ENCODE results near the gene RAB8B. TPM values are rescaled to one million over a fixed set of nuclear protein-coding genes. Genes with fewer than 3 reads are reported as not detected.

Gene RAB8B
- total and polyA plus RNA-seq, 10 of the 15 experiments (the other 5 are each of a cell fraction or from before 2014, with no cell fraction given): 17.8 to 104 (median 65.1) TPM

DNA sequence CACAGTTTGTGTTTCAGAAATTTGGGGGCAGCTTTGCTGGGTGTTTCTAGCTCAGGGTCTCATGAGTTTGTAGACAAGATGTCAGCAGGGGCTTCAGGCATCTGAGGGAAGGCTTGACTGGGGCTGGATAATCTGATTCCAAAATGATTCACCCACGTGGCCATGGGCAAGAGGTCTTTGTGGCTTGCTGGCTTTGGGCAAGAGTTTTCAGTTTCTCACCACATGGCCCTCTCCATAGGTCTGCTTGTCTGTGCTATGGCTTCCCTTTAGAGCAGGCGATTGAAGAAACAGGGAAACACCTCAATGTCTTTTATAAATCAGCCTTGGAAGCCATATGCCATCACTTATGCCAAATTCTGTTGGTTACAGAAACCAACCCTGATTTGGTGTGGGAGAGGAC lies 44.0 kb upstream of the RAB8B start (continued):
- TF ChIP-seq CUX1 (IDR thresholded peaks at IDR 0.05; ENCODE audit: insufficient replicate concordance, low read depth, low read length): no peak
- no peak for TF ChIP-seq LARP7 (IDR thresholded peaks at IDR 0.05)
- TF ChIP-seq, protein P1, sequence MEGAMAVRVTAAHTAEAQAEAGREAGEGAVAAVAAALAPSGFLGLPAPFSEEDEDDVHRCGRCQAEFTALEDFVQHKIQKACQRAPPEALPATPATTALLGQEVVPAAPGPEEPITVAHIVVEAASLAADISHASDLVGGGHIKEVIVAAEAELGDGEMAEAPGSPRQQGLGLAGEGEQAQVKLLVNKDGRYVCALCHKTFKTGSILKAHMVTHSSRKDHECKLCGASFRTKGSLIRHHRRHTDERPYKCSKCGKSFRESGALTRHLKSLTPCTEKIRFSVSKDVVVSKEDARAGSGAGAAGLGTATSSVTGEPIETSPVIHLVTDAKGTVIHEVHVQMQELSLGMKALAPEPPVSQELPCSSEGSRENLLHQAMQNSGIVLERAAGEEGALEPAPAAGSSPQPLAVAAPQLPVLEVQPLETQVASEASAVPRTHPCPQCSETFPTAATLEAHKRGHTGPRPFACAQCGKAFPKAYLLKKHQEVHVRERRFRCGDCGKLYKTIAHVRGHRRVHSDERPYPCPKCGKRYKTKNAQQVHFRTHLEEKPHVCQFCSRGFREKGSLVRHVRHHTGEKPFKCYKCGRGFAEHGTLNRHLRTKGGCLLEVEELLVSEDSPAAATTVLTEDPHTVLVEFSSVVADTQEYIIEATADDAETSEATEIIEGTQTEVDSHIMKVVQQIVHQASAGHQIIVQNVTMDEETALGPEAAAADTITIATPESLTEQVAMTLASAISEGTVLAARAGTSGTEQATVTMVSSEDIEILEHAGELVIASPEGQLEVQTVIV (IDR thresholded peaks at IDR 0.05; ENCODE audit: borderline replicate concordance, partially characterized antibody): no peak
- no peak for TF ChIP-seq MTA2 (IDR thresholded peaks at IDR 0.05; ENCODE audit: low read depth)
- TF ChIP-seq PML (IDR thresholded peaks at IDR 0.05; ENCODE audit: low read length): no peak

Data from GM12878 (cell line).